GM12878 (cell line): Measurements from ENCODE around the gene WSCD1. TPM values are rescaled to one million over a fixed set of nuclear protein-coding genes. Genes with fewer than 3 reads are reported as not detected.

Source experiments
- ATAC-seq: fragments of 200-7000 bp; cut with Tn5 transposase; 3 replicates; pipeline ENCODE4 v1.9.1; 2020; ENCODE audit warnings: mild to moderate bottlenecking, moderate library complexity
- BruUV-seq: library from RNA; stranded (reverse); fragments of 400-500 nt; replicated peaks from 2 replicates; lab custom pipeline; 2021; lab: Mats Ljungman, UMichigan
- CTCF ChIA-PET: fragments of 300-600 bp; sonication (Branson Sonifier 250); formaldehyde crosslinking; extraction: SDS; loops from one replicate; lab custom pipeline; 2021; ENCODE audit warnings: inconsistent platforms; lab: Yijun Ruan, JAX
- POLR2A ChIA-PET: fragments of 350-600 bp; formaldehyde crosslinking; extraction: SDS; loops from one replicate; lab custom pipeline; 2021; ENCODE audit warnings: inconsistent platforms; lab: Charles Lee
- RAD21 ChIA-PET: fragments of 300-600 bp; sonication (Branson Sonifier 250); formaldehyde crosslinking; loops from one replicate; lab custom pipeline; 2023; ENCODE audit warnings: antibody characterized with exemption; ENCODE audit not compliant: unreplicated experiment; lab: Charles Lee
- SMC1A ChIA-PET: fragments of 300-600 bp; sonication (Branson Sonifier 250); formaldehyde crosslinking; loops from one replicate; lab custom pipeline; 2023; ENCODE audit not compliant: unreplicated experiment, uncharacterized antibody; lab: Charles Lee
- DNase-seq: peaks from one replicate; pipeline ENCODE4 v3.0.0-alpha.2; 2011; ENCODE audit warnings: low read depth, low spot score
- FAIRE-seq: peaks from 3 replicates; lab custom pipeline; 2011; peaks lifted over from hg19 to GRCh38; lab: Jason Lieb, UNC
- H2AFZ ChIP-seq: 2 replicates; pipeline ENCODE4 v1.6.0; 2011; ENCODE audit warnings: low read depth, low read length, control low read depth; ENCODE audit not compliant: control insufficient read depth
- H3K27ac ChIP-seq: 2 replicates; pipeline ENCODE4 v1.5.1; 2011; ENCODE audit warnings: control low read depth; ENCODE audit not compliant: control insufficient read depth, insufficient read depth
- H3K27me3 ChIP-seq, 2 experiments: replicated peaks in 1 of 2; 2 replicates each; pipeline versions ENCODE4 v1.6.0 to v1.6.1; 2011; ENCODE audit warnings: low read length in 1 of 2; ENCODE audit not compliant: control insufficient read depth in 2 of 2, insufficient read depth in 2 of 2
- H3K36me3 ChIP-seq, 2 experiments: 2 replicates each; pipeline ENCODE4 v1.5.1; 2011; ENCODE audit warnings: low read length in 1 of 2; ENCODE audit not compliant: control insufficient read depth in 2 of 2, insufficient read depth in 2 of 2
- H3K4me1 ChIP-seq: 2 replicates; pipeline ENCODE4 v1.6.1; 2011; ENCODE audit warnings: mild to moderate bottlenecking, low read length, moderate library complexity, mixed read lengths; ENCODE audit not compliant: control insufficient read depth, insufficient read depth
- H3K4me2 ChIP-seq: 2 replicates; pipeline ENCODE4 v1.6.0; 2011; ENCODE audit warnings: control low read depth; ENCODE audit not compliant: control insufficient read depth, insufficient read depth
- H3K4me3 ChIP-seq: fragments of 200-600 bp; sonication (generic); 2 replicates; pipeline ENCODE4 v1.5.1; 2016
- H3K79me2 ChIP-seq: 2 replicates; pipeline ENCODE4 v1.6.0; 2011; ENCODE audit warnings: low read length; ENCODE audit not compliant: control insufficient read depth, insufficient read depth
- H3K9ac ChIP-seq: 2 replicates; pipeline ENCODE4 v1.8.0; 2011; ENCODE audit warnings: low read length, control low read depth, mixed read lengths; ENCODE audit not compliant: control insufficient read depth, insufficient read depth
- H3K9me3 ChIP-seq: replicated peaks from 3 replicates; pipeline ENCODE4 v1.5.1; 2011; ENCODE audit warnings: mild to moderate bottlenecking, low read length; ENCODE audit not compliant: control insufficient read depth, insufficient read depth
- H4K20me1 ChIP-seq: 2 replicates; pipeline ENCODE4 v1.6.0; 2011; ENCODE audit not compliant: control insufficient read depth, insufficient read depth
- CEBPB ChIP-seq, 2 experiments: fragments of 150-350 bp in 1 of 2; IDR thresholded peaks; 2 replicates each; pipeline ENCODE4 v1.6.1; 2012 to 2014; ENCODE audit warnings: low read depth in 2 of 2, low read length in 2 of 2, borderline replicate concordance in 1 of 2, inconsistent platforms in 1 of 2
- E2F8 ChIP-seq: fragments of 450-650 bp; IDR thresholded peaks from 2 replicates; pipeline ENCODE4 v1.6.1; 2018; ENCODE audit warnings: mild to moderate bottlenecking, low read depth, moderate library complexity; ENCODE audit not compliant: partially characterized antibody
- EGR1 ChIP-seq, 2 experiments: IDR thresholded peaks; 1 replicate in 1 of 2; 2 replicates in 1 of 2; pipeline ENCODE4 v1.6.1; 2011 to 2012; ENCODE audit warnings: low read depth in 2 of 2, low read length in 2 of 2, borderline replicate concordance in 1 of 2, mild to moderate bottlenecking in 1 of 2, moderate library complexity in 1 of 2
- EZH2 ChIP-seq: IDR thresholded peaks from 2 replicates; pipeline ENCODE4 v1.6.1; 2012; ENCODE audit warnings: low read depth, mild to moderate bottlenecking, control low read depth, inconsistent platforms, low read length, borderline replicate concordance; ENCODE audit not compliant: control insufficient read depth
- IRF3 ChIP-seq: fragments of 450-650 bp; IDR thresholded peaks from 2 replicates; pipeline ENCODE4 v1.6.1; 2014; ENCODE audit warnings: mild to moderate bottlenecking
- KDM1A ChIP-seq: fragments of 200-600 bp; sonication (generic); IDR thresholded peaks from 2 replicates; pipeline ENCODE4 v1.6.1; 2016; ENCODE audit warnings: borderline replicate concordance
- NBN ChIP-seq: fragments of 450-650 bp; IDR thresholded peaks from 2 replicates; pipeline ENCODE4 v1.6.1; 2016
- NFIC ChIP-seq: IDR thresholded peaks from 2 replicates; pipeline ENCODE4 v1.6.1; 2012; ENCODE audit warnings: low read depth, mild to moderate bottlenecking, inconsistent platforms, low read length, moderate library complexity
- POLR2A ChIP-seq: IDR thresholded peaks from 2 replicates; pipeline ENCODE4 v1.6.1; 2011; ENCODE audit warnings: low read depth, mild to moderate bottlenecking, low read length
- RCOR1 ChIP-seq: conservative IDR thresholded peaks from 2 replicates; pipeline ENCODE4 v1.6.1; 2012; ENCODE audit warnings: low read depth, low read length, improper control_type of control experiment
- SMC3 ChIP-seq: IDR thresholded peaks from 2 replicates; pipeline ENCODE4 v1.6.1; 2011; ENCODE audit warnings: low read length, improper control_type of control experiment, borderline replicate concordance
- SREBF1 ChIP-seq: IDR thresholded peaks from 2 replicates; pipeline ENCODE4 v1.6.1; 2012; ENCODE audit warnings: mild to moderate bottlenecking, low read length
- SUPT20H ChIP-seq: IDR thresholded peaks from 2 replicates; pipeline ENCODE4 v1.6.1; 2011; ENCODE audit warnings: low read depth, mild to moderate bottlenecking, low read length, moderate library complexity, borderline replicate concordance; ENCODE audit not compliant: control insufficient read depth
- TCF7 ChIP-seq: IDR thresholded peaks from 2 replicates; pipeline ENCODE4 v1.6.1; 2014; ENCODE audit warnings: antibody characterized with exemption, borderline replicate concordance
- ZNF217 ChIP-seq: fragments of 450-650 bp; IDR thresholded peaks from 2 replicates; pipeline ENCODE4 v1.6.1; 2017; ENCODE audit warnings: antibody characterized with exemption, mild to moderate bottlenecking
- whole genome bisulfite sequencing: methylation state at CpG from one replicate; pipeline ENCODE4 v1.1.6; 2016; ENCODE audit warnings: low lambda C conversion rate; ENCODE audit not compliant: insufficient replicate concordance, insufficient coverage; ENCODE audit errors: missing lambda C conversion rate; 5-methylcytosine and 5-hydroxymethylcytosine counted together
- in situ Hi-C: fragments of 300-500 bp; cut with MboI; formaldehyde crosslinking; loops from 9 replicates; pipeline ENCODE4 v1.14.3; 2018; ENCODE audit warnings: mixed read lengths
- intact Hi-C: fragments of 100-400 bp; cut with micrococcal nuclease; formaldehyde crosslinking; loops from one replicate; pipeline ENCODE4 v1.14.2; 2022; ENCODE audit not compliant: unreplicated experiment
- polyA plus RNA-seq, 11 experiments: library from polyadenylated mRNA; depleted of rRNA in 4 of 11; unstranded in 6 of 11; stranded (reverse) in 5 of 11; fragments of >200 nt; fragmentation: Nextera tagmentation in 4 of 11; fragmentation: Illumina TruSeq in 1 of 11; extraction: Ambion mirVana in 4 of 11; extraction: Trizol in 1 of 11; gene quantifications; 1 replicate in 1 of 11; 2 replicates in 10 of 11; pipeline versions ENCODE4 v1.2.1 to v1.2.3, GENCODE V29; 2011 to 2016; ENCODE audit warnings: inconsistent platforms in 2 of 11, missing spikeins in 2 of 11, low read depth in 1 of 11
- total RNA-seq, 4 experiments: library from RNA; depleted of rRNA in 3 of 4; stranded (reverse); fragments of >200 nt in 3 of 4; fragmentation: Illumina TruSeq in 1 of 4; extraction: Trizol in 1 of 4; gene quantifications; 2 replicates each; pipeline versions ENCODE4 v1.2.1 to v1.2.3, GENCODE V29; 2013 to 2021

WSCD1 gene
- total and polyA plus RNA-seq, 10 of the 15 experiments (the other 5 are each of a cell fraction or from before 2014, with no cell fraction given) = 0.01 to 0.16 TPM; not detected in 8

GRCh38 chr17:6086603-6087400 lies 16.6 kb downstream of the WSCD1 start:
- DNase-seq = no peak
- no peak overlapping the region for H3K4me3 ChIP-seq
- H4K20me1 ChIP-seq = no peaks in the 10 kb centered on the region
- H3K9ac ChIP-seq = no peak overlapping the region
- no peaks in the 10 kb centered on the region for H3K79me2 ChIP-seq
- TF ChIP-seq SMC3 (no peak), ZNF217 (no peak), NBN (no peak), IRF3 (no peak), EZH2 (no peak), EGR1 (IDR thresholded peaks at IDR 0.05; ENCODE audit: borderline replicate concordance in 1 of 2, low read depth in 2 of 2, low read length in 2 of 2) (no peak), POLR2A (no peak), E2F8 (no peak), SUPT20H (no peak), TCF7 (no peak), CEBPB (IDR thresholded peaks at IDR 0.05; ENCODE audit: borderline replicate concordance in 1 of 2, low read depth in 2 of 2, low read length in 2 of 2) (no peak), NFIC (no peak), RCOR1 (no peak), SREBF1 (no peak), KDM1A (no peak)
- TF ChIP-seq, all 136 proteins: peak for 0
- ATAC-seq (no peak), FAIRE-seq (no peak)
- WGBS = 68% methylated on average over 28 of the region's 28 CpGs
- POLR2A ChIA-PET = no interaction called here
- SMC1A ChIA-PET = no interaction called here
- Histone ChIP-seq H3K9me3 (no peaks in the 10 kb centered on the region), H3K4me2 (no peak overlapping the region), H3K27ac (no peak overlapping the region), H3K27me3 (no peaks in the 10 kb centered on the region; a peak in 2 of 4 replicates), H3K4me1 (no peaks in the 10 kb centered on the region), H3K36me3 (no peaks in the 10 kb centered on the region), H2AFZ (no peak overlapping the region)
- RAD21 ChIA-PET = no interaction called here
- BruUV-seq = no TSS peak
- in situ Hi-C loops = no loop called here
- intact Hi-C loops = no loop called here
- CTCF ChIA-PET = no interaction called here
